Cardiac septum (tissue), 1 donor: ENCODE measurements around the gene ACE. TPM values are rescaled to one million over a fixed set of nuclear protein-coding genes. Genes with fewer than 3 reads are reported as not detected.

Experiments used
- DNase-seq: peaks from one replicate; pipeline ENCODE4 v3.0.0-alpha.2; 2020; ENCODE audit warnings: low spot score
- intact Hi-C: fragments of 100-400 bp; cut with DNase I; formaldehyde crosslinking; loops from one replicate; pipeline ENCODE4 v1.14.0; 2022
- total RNA-seq: library from RNA; stranded (reverse); fragmentation: NEBNext Ultra II Directional; extraction: Animal tissue kit (Norgen Biotek cat#: 25700); gene quantifications from one replicate; pipeline ENCODE4 v1.2.1, GENCODE V29; 2021
- donor health status: DM: no; HTN: no; CAD: no.

ACE gene
- total RNA-seq, 1 donor from 2014 or later = 11.6 TPM

DNA sequence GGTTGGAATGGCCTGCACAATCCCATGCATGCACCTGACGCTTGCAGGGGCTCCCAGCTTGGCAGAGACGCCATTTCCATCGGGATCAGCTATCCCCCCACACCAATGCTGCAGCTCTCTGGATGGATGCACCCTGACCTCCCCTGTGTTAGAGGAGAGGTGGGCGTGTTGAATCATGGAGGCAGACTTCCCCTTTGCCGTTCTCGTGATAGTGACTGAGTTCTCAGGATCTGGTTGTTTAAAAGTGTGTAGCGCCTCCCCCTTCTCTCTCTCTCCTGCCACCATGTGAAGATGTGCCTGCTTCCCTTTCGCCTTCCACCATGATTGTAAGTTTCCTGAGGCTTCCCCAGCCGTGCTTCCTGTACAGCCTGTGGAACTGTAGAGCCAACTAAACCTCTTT lies 28.5 kb downstream of the ACE start:
- DNase-seq = no peak
- intact Hi-C loops = no loop called here

DNA sequence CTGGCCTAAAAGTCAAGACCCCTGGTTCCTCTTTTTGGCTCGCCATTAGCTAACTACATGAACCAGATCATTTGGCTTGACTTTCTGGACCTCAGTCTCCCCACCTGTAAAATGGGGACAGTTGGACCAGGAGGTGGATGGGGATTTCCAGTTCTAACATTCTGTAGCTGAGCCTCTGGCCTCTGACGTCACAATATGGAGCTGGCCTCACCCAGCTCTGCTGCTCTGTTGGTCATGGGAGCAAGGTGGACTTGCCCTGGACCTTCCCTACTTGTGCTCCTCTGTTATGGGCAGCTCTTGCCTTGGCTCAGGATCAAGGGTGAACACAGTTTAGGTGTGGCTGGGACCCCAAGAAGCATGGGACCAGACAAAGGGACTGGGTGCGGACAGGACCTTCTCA lies 29.8 kb downstream of the ACE start:
- no peak for DNase-seq
- intact Hi-C loops = no loop called here

DNA sequence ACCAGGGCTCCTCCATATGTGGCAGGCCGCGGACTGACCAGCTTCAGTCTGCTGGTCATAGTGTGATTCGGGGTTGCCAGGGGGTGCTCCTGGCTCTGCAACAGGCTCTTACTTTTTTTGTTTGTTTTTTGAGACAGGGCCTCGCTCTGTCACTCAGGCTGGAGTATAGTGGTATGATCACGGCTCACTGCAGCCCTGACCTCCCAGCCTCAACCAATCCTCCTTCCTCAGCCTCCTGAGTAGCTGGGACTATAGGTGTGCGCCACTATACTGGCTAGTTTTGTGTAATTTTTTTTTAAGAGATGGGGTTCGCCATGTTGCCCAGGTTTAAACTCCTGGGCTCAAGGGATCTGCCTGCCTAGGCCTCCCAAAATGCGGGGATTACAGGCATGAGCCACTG lies 34.5 kb downstream of the ACE start:
- intact Hi-C loops = no loop called here
- no peak for DNase-seq

DNA sequence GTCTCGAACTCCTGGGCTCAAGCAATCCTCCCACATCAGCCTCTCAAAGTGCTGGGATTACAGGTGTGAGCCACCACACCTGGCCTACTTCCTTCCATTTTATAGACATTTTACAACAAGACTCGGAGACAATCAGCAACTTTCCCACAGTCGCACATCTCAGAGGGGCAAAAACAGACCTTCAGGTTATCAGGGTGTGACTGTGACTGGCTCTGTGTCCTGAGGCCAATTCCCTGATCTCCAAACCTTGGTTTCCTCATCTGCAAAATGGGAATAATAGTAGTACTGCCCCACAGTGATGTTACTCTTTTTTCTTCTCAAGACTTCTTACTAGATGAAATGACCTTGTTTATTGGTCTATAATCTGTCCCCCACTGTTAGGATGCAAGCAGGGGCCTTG lies 35.5 kb downstream of the ACE start:
- DNase-seq = no peak
- intact Hi-C loops = no loop called here

DNA sequence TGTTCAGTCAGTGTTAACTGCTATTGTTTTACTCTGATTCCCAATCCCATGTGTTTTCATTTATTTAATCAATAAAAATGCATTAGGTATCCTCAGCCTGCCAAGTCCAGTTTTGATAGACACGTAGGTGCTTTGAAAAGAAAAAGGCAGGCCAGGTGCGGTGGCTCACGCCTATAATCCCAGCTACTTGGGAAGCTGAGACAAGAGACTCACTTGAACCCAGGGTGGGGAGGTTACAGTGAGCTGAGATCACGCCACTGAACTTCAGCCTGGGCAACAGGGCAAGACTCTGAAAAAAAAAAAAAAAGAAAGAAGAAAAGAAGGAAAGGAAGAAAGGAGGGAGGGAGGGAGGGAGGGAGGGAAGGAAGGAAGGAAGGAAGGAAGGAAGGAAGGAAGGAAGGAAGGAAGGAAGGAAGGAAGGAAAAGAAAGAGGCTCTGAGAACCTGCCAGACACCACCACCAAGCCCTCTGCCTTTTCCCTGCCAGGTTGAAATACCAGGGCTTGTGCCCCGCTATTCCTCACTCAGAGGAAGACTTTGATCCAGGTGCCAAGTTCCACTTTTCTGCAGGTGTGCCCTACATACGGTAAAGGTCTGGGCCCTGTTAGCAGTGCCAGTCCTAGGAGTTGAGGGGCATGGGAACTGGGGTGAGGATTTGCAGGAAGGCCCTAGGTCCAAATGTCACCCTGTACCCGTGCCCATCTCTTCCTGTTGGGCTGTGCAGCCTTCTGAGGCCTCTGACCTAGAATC lies 36.2 kb downstream of the ACE start:
- intact Hi-C loops = no loop called here
- DNase-seq = no peak

DNA sequence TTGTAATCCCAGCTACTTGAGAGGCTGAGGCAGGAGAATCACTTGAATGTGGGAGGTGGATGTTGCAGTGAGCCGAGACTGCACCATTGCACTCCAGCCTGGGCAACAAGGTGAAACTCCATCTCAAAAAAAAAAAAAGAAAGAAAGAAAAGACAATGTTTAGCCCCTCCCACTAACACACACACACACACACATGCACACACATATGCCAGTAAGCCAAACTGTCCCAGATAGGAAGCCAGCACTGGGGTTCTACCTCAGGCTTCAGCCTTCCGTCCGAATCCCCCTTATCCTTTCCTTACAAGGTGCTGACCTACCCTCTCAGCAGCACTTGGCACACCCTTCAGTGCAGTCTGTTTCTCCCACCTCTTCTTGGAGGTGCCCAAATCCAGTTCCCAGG lies 37.6 kb downstream of the ACE start:
- DNase-seq = no peak
- intact Hi-C loops = no loop called here

- intact Hi-C loops = no loop called here
- DNase-seq = no peak
These were observed 38.1 kb downstream of the ACE start for GRCh38 chr17:63514974-63515373.

GRCh38 chr17:63515426-63515825 lies 38.6 kb downstream of the ACE start:
- intact Hi-C loops = no loop called here
- DNase-seq = no peak

DNA sequence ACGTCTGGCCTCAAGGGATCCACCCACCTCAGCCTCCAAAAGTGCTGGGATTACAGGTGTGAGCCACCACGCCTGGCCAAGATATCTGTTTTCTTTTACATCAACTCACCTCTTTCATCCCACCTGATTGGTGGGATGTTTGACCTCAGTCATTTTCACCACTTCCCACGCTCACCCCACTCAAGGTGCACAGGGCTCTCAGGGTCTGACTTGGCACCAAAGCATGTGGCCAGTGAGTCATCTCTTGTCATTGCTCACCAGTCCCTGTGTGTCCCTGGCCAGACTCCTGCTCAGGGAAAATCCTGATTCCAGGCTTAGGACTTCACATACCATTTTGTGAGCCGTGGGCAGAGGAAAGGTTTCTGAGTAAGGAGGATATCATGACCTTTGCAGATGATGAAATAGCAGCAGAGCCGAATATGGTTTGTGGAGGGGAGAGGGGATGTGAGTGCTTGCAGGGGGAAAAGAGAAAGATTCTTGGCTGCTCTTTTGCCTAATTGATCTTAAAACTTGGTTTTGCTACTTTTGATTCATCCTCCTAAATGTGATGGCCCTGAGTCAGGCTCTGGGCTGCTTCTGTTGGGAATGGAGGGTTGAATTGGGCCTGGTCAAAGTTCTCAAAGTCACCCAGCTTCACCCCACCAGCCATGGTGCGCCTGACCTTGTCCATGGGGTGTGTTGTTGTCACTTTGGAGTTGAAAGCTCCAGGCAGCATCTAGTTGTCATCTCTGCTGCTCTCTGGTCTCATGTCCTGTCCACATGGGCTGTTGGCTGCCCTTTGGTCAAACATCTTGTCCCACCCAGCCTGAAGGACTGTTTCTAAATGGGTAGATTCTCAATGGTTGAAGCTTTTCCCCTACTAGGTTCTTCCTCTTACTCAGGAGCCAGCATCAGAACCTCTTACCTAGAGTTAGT lies 40.3 kb downstream of the ACE start:
- intact Hi-C loops = no loop called here
- no peak for DNase-seq

GRCh38 chr17:63517825-63518534 lies 41.1 kb downstream of the ACE start:
- DNase-seq = no peak
- intact Hi-C loops = no loop called here

DNA sequence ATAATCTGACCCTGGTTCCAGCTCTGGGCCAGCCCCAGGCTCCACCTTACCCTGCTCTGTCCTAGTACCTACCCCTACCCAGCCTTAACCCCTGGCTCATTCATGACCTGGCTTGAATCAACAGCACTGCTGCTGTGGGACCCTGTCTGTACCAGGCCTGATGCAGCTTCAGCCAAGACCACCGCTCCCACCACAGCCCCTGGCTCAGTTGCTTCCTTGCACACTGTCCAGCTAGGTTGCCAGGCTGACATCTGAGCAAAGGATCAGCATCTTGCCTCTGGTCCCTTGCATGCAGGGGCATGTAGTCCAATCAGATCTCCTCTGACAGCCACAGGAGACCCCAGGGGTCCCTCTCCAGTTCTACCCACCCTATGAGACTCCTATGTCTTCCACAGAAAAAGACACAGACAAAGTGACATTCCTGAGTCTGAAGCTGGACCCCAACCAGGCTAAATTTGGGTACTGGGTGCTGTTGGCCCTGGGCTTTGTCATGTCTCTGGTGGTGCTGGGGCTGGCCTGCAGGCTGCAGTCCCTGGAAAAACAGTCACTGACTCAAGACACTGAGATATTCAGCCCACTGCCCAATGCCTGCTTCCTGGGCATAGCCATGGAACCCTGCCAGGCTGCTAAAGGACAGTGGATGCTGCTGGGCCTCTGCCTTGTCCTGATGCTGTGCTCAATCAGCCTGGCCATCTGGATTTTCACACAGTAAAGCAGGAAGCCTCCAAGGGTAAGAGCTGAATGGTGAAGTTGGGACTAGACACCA lies 42.4 kb downstream of the ACE start:
- no peak for DNase-seq
- intact Hi-C loops = no loop called here

DNA sequence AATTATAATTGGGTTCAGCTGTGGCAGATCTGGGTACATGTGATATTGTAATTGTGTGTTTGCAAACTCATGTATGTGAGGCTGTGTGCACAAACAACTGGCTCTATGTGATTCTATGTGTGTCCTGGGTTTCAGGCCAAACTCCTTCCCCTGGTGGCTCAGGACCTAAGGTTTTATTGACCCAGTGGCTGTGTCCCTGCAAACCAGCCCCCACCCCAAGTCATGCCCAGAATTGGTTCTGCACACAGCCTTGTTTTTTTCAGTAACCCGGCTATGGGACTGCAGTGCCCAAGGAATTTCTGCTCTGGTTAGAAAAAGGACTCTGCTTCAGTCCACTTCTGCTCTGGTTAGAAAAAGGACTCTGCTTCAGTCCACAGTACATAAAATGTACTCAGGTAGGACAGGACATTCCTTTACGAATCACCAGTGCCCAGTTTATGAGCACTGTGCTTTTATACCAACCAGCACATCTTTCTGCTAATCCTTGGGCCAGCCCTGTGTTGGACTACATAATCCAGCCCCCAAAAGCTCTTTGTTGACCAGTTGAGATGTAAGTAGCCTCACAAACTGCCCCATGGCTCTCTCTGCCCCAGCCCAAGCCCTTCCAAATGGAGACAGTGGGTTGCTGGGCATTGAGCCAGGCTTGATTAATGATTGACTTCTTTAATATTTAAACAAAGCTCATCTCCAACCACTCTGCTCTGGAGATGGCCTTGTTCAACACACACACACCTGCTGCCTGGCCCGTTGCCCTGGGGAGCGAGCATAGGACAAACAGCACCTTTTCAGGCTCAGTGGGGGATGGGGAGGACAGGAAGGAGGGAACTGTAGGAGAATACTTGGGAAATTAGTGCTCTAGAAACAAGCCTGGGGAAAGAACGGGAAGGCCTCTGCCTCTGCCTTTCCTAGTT lies 43.4 kb downstream of the ACE start:
- no peak for DNase-seq
- intact Hi-C loops = no loop called here

- DNase-seq = no peak
- intact Hi-C loops = no loop called here
These were observed 46.5 kb downstream of the ACE start, which contains the start of gene KCNH6 for GRCh38 chr17:63523253-63523855. Gene KCNH6 (plus strand): TSS chr17:63523358. CDS start chr17:63523414, 56 bp downstream.

DNA sequence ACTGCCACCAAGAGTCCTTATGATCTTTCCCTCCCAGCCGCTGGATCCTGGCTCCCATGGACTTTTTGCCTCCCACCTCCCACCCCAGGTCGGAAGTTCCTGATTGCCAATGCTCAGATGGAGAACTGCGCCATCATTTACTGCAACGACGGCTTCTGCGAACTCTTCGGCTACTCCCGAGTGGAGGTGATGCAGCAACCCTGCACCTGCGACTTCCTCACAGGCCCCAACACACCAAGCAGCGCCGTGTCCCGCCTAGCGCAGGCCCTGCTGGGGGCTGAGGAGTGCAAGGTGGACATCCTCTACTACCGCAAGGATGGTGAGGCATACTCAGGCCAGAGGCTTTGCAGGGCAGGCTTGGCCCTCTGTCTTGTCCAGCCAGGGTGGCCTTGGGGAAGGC lies 47.2 kb downstream of the ACE start:
- DNase-seq = no peak
- intact Hi-C loops = no loop called here

- intact Hi-C loops = no loop called here
- DNase-seq = no peak
These were observed 48.5 kb downstream of the ACE start for GRCh38 chr17:63525190-63525946.

- no peak for DNase-seq
- intact Hi-C loops = no loop called here
These were observed 50.0 kb downstream of the ACE start for GRCh38 chr17:63526861-63527260.

- intact Hi-C loops = no loop called here
- no peak for DNase-seq
These were observed 51.3 kb downstream of the ACE start for GRCh38 chr17:63528183-63528582.
